ENCODE data around the gene DISP2.

- TF ChIP-seq CTCF (conservative IDR thresholded peaks at IDR 0.05; ENCODE audit: low read depth in 2 of 2) (peak; percentile 90 to 95), POLR2AphosphoS5 (IDR thresholded peaks at IDR 0.05; ENCODE audit: low read depth) (no peak), JUNB (IDR thresholded peaks at IDR 0.05; ENCODE audit: unreplicated experiment) (no peak), EZH2 (IDR thresholded peaks at IDR 0.05; ENCODE audit: low read depth, unreplicated experiment) (no peak), EZH2phosphoT487 (IDR thresholded peaks at IDR 0.05; ENCODE audit: unreplicated experiment) (no peak)
Measured at GRCh38 chr15:40338041-40338657, 19.9 kb upstream of the DISP2 start.

Data from GM23338 (cell line).